Endothelial cell of umbilical vein (primary cell): ENCODE measurements around the gene KIF1B. TPM values are rescaled to one million over a fixed set of nuclear protein-coding genes. Genes with fewer than 3 reads are reported as not detected.

Experiments
- BruUV-seq: library from RNA; stranded (reverse); fragments of 400-500 nt; replicated peaks from 2 replicates; lab custom pipeline; 2021; lab: Mats Ljungman, UMichigan
- CTCF ChIA-PET: fragments of 300-600, 350-600 bp; sonication (Branson Sonifier 250); formaldehyde crosslinking; loops from one replicate; lab custom pipeline; 2021; ENCODE audit warnings: antibody characterized with exemption, inconsistent platforms; lab: Charles Lee
- POLR2A ChIA-PET: fragments of 300-600, 350-600 bp; sonication (Branson Sonifier 250); formaldehyde crosslinking; loops from one replicate; lab custom pipeline; 2021; ENCODE audit warnings: antibody characterized with exemption, inconsistent platforms; lab: Charles Lee
- DNase-seq: peaks from one replicate; pipeline ENCODE4 v3.0.0-alpha.2; 2011; ENCODE audit warnings: low read depth, low spot score
- FAIRE-seq: peaks from 2 replicates; lab custom pipeline; 2011; peaks lifted over from hg19 to GRCh38; lab: Jason Lieb, UNC
- H2AFZ ChIP-seq: 2 replicates; pipeline ENCODE4 v1.6.0; 2012; ENCODE audit warnings: low read depth, low read length, control low read depth, inconsistent platforms
- H3K27ac ChIP-seq: 2 replicates; pipeline ENCODE4 v1.5.1; 2011; ENCODE audit warnings: low read depth, mild to moderate bottlenecking, control low read depth, low read length, moderate library complexity; ENCODE audit not compliant: insufficient read depth
- H3K27me3 ChIP-seq, 2 experiments: 2 replicates each; pipeline versions ENCODE4 v1.6.0 to v1.6.1; 2011; ENCODE audit warnings: low read length in 2 of 2, mixed read lengths in 1 of 2; ENCODE audit not compliant: control insufficient read depth in 2 of 2, insufficient read depth in 2 of 2
- H3K36me3 ChIP-seq, 2 experiments: 2 replicates in 1 of 2; 3 replicates in 1 of 2; pipeline ENCODE4 v1.5.1; 2011; ENCODE audit warnings: low read length in 2 of 2, mild to moderate bottlenecking in 1 of 2, moderate library complexity in 1 of 2; ENCODE audit not compliant: control insufficient read depth in 2 of 2, insufficient read depth in 2 of 2; ENCODE audit errors: extremely low read depth in 1 of 2
- H3K4me1 ChIP-seq: 3 replicates; pipeline ENCODE4 v1.5.1; 2011; ENCODE audit warnings: mild to moderate bottlenecking, low read length; ENCODE audit not compliant: control insufficient read depth, insufficient read depth; ENCODE audit errors: extremely low read depth
- H3K4me2 ChIP-seq: 2 replicates; pipeline ENCODE4 v1.6.1; 2011; ENCODE audit warnings: low read length, control low read depth, mixed read lengths; ENCODE audit not compliant: insufficient read depth
- H3K4me3 ChIP-seq, 3 experiments: fragments of 200-600 bp in 1 of 3; sonication (generic), shearing (Covaris generic) in 1 of 3; replicated peaks in 1 of 3; 2 replicates each; pipeline ENCODE4 v1.5.1; 2011 to 2016; ENCODE audit warnings: control low read depth in 3 of 3, low read length in 3 of 3, mild to moderate bottlenecking in 2 of 3, inconsistent platforms in 1 of 3, low read depth in 1 of 3, moderate library complexity in 1 of 3; ENCODE audit not compliant: insufficient read depth in 1 of 3
- H3K79me2 ChIP-seq: 2 replicates; pipeline ENCODE4 v1.6.0; 2012; ENCODE audit warnings: low read length, inconsistent platforms; ENCODE audit not compliant: control insufficient read depth, insufficient read depth
- H3K9ac ChIP-seq: replicated peaks from 2 replicates; pipeline ENCODE3; 2011; ENCODE audit warnings: low read length, control low read depth; ENCODE audit not compliant: insufficient read depth; ENCODE audit errors: extremely low read depth
- H3K9me1 ChIP-seq: replicated peaks from 3 replicates; pipeline ENCODE4 v1.6.0; 2011; ENCODE audit warnings: mild to moderate bottlenecking, low read length; ENCODE audit not compliant: control insufficient read depth, insufficient read depth; ENCODE audit errors: extremely low read depth
- H3K9me3 ChIP-seq: replicated peaks from 2 replicates; pipeline ENCODE4 v1.5.1; 2012; ENCODE audit warnings: low read length, inconsistent platforms; ENCODE audit not compliant: control insufficient read depth, insufficient read depth
- H4K20me1 ChIP-seq: replicated peaks from 2 replicates; pipeline ENCODE3; 2011; ENCODE audit warnings: mild to moderate bottlenecking, low read length; ENCODE audit not compliant: control insufficient read depth, insufficient read depth; ENCODE audit errors: extremely low read depth
- EZH2 ChIP-seq: IDR thresholded peaks from 2 replicates; pipeline ENCODE4 v1.6.1; 2012; ENCODE audit warnings: borderline replicate concordance, low read depth, mild to moderate bottlenecking, moderate library complexity, low read length, inconsistent platforms; ENCODE audit not compliant: severe bottlenecking
- FOS ChIP-seq: IDR thresholded peaks from 2 replicates; pipeline ENCODE4 v1.6.1; 2011; ENCODE audit warnings: mild to moderate bottlenecking, low read length, moderate library complexity, borderline replicate concordance; ENCODE audit not compliant: insufficient read depth
- GATA2 ChIP-seq: IDR thresholded peaks from 2 replicates; pipeline ENCODE4 v1.7.0; 2011; ENCODE audit warnings: low read depth, mild to moderate bottlenecking, moderate library complexity, mixed read lengths, low read length; ENCODE audit not compliant: insufficient read length, insufficient read depth
- JUN ChIP-seq: IDR thresholded peaks from 2 replicates; pipeline ENCODE4 v1.6.1; 2011; ENCODE audit warnings: borderline replicate concordance, low read depth; ENCODE audit not compliant: insufficient read length, insufficient read depth
- MAX ChIP-seq: IDR thresholded peaks from 2 replicates; pipeline ENCODE4 v1.6.1; 2011; ENCODE audit not compliant: insufficient read depth, insufficient read length
- MYC ChIP-seq: IDR thresholded peaks from one replicate; pipeline ENCODE4 v1.6.1; 2011; ENCODE audit warnings: mild to moderate bottlenecking, low read depth, low read length
- POLR2A ChIP-seq: IDR thresholded peaks from 2 replicates; pipeline ENCODE4 v1.6.1; 2012; ENCODE audit warnings: low read depth, mild to moderate bottlenecking, control low read depth, low read length
- POLR2AphosphoS5 ChIP-seq: IDR thresholded peaks from 2 replicates; pipeline ENCODE4 v1.6.1; 2012; ENCODE audit warnings: low read depth, mild to moderate bottlenecking, control low read depth, low read length, moderate library complexity; ENCODE audit not compliant: insufficient read depth
- dilution Hi-C: fragments of 300-500 bp; cut with MboI; formaldehyde crosslinking; loops from one replicate; pipeline ENCODE4 v1.15.0; 2019; ENCODE audit warnings: low sequenced_read_pairs; ENCODE audit not compliant: extremely low pct_ligation_motif_present
- intact Hi-C: fragments of 100-400 bp; cut with micrococcal nuclease; formaldehyde crosslinking; loops from one replicate; pipeline ENCODE4 v1.10.0; 2022
- polyA plus RNA-seq, 4 experiments: library from polyadenylated mRNA; depleted of rRNA in 3 of 4; stranded (reverse) in 3 of 4; unstranded in 1 of 4; fragments of >200 nt; gene quantifications; 2 replicates each; pipeline versions ENCODE4 v1.2.1 to v1.2.3, GENCODE V29; 2011 to 2012; ENCODE audit warnings: missing spikeins in 1 of 4
- total RNA-seq: library from RNA; stranded (reverse); gene quantifications from 2 replicates; pipeline ENCODE4 v1.2.3, GENCODE V29; 2021
- TF ChIP-seq, protein P1 (sequence below), 2 donors: IDR thresholded peaks; 1 replicate in 1 of 2; 2 replicates in 1 of 2; pipeline ENCODE4 v1.5.1; 2011; ENCODE audit warnings: low read length in 2 of 2, mild to moderate bottlenecking in 2 of 2, moderate library complexity in 2 of 2, control low read depth in 1 of 2, inconsistent platforms in 1 of 2, low read depth in 1 of 2; ENCODE audit not compliant: insufficient read depth in 1 of 2; ENCODE audit errors: extremely low read depth in 1 of 2

Gene KIF1B
- total and polyA plus RNA-seq, 2 donors (not counting 3 experiments of a cell fraction or from before 2014, with no cell fraction given): 14.8 to 58.6 TPM

DNA sequence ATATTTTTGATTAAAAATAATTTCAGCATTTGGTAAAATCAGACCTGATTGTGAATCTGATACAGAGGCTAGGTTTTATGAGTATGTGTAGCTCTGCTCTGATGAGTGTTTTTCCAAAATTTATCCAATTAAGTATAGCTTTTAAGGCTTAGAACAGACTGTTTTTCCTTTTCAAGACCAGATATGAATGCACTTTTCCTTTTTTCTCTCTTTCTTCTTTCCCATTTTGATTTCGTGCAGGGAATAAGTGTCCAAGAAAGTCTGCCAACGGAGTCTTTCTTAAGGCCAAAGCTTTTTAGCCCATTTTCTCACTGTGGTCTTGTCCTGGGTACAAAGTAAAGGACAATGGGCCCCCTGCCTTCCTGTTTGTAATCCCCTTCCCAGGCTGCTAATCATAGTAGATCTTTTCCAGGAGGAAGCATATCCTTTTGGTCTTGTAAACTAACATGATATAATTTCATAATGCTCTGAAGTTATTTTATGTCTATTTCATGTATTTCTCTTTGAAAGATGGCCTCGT is 2.9 kb downstream of the KIF1B start:
- intact Hi-C loops (loop anchor here (5.0 kb wide), 2 partner anchors 64 to 181 kb away; partner anchors contain the start of gene UBE4B), dilution Hi-C loops (no loop called here)
- ChIA-PET POLR2A (interaction anchor here (0.6 kb wide), 1 partner anchor 447 kb away, joined by 3 read pairs; no protein-coding TSS in a partner anchor), CTCF (interaction anchor here (0.6 to 1.2 kb wide), 3 partner anchors 12 to 257 kb away, joined by 3 read pairs; no protein-coding TSS in a partner anchor)
- Histone ChIP-seq H3K4me2 (peak overlapping the region; percentile 50), H3K4me1 (peaks cover 32% of the 10 kb centered on the region), H3K27ac (no peak overlapping the region), H3K79me2 (peaks cover 60% of the 10 kb centered on the region), H3K9me3 (no peaks in the 10 kb centered on the region), H3K9ac (peak overlapping the region; percentile 17), H2AFZ (no peak overlapping the region), H3K27me3 (no peaks in the 10 kb centered on the region), H3K4me3 (no peak overlapping the region), H4K20me1 (peaks cover 4% of the 10 kb centered on the region), H3K36me3 (no peaks in the 10 kb centered on the region), H3K9me1 (no peaks in the 10 kb centered on the region)
- no TSS peak for BruUV-seq
- FAIRE-seq: no peak
- TF ChIP-seq, protein P1, sequence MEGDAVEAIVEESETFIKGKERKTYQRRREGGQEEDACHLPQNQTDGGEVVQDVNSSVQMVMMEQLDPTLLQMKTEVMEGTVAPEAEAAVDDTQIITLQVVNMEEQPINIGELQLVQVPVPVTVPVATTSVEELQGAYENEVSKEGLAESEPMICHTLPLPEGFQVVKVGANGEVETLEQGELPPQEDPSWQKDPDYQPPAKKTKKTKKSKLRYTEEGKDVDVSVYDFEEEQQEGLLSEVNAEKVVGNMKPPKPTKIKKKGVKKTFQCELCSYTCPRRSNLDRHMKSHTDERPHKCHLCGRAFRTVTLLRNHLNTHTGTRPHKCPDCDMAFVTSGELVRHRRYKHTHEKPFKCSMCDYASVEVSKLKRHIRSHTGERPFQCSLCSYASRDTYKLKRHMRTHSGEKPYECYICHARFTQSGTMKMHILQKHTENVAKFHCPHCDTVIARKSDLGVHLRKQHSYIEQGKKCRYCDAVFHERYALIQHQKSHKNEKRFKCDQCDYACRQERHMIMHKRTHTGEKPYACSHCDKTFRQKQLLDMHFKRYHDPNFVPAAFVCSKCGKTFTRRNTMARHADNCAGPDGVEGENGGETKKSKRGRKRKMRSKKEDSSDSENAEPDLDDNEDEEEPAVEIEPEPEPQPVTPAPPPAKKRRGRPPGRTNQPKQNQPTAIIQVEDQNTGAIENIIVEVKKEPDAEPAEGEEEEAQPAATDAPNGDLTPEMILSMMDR (IDR thresholded peaks at IDR 0.05; ENCODE audit: extremely low read depth in 1 of 2, insufficient read depth in 1 of 2, low read depth in 1 of 2, low read length in 2 of 2): no peak
- TF ChIP-seq EZH2: no peak
- TF ChIP-seq POLR2A: no peak
- TF ChIP-seq MYC: no peak
- no peak for TF ChIP-seq JUN
- TF ChIP-seq FOS: no peak
- no peak for TF ChIP-seq POLR2AphosphoS5
- TF ChIP-seq GATA2: no peak
- no peak for TF ChIP-seq MAX
- peak; percentile 15 for DNase-seq
